ENCODE results near the gene HPCAL1. TPM values are rescaled to one million over a fixed set of nuclear protein-coding genes. Genes with fewer than 3 reads are reported as not detected.
"Not testable (repeated sequence)": the region's sequence is repeated elsewhere in the genome, so short reads cannot be mapped to it uniquely, and the experiment has no call there.

HPCAL1 gene
- total RNA-seq, 2 donors from 2014 or later: 27.2 to 27.4 TPM

GRCh38 chr2:10281891-10282290 is 20.8 kb upstream of the HPCAL1 start:
- no peak for ATAC-seq
- DNase-seq: peak; percentile 4
- intact Hi-C loops (cut with DNase I): no loop called here

DNA sequence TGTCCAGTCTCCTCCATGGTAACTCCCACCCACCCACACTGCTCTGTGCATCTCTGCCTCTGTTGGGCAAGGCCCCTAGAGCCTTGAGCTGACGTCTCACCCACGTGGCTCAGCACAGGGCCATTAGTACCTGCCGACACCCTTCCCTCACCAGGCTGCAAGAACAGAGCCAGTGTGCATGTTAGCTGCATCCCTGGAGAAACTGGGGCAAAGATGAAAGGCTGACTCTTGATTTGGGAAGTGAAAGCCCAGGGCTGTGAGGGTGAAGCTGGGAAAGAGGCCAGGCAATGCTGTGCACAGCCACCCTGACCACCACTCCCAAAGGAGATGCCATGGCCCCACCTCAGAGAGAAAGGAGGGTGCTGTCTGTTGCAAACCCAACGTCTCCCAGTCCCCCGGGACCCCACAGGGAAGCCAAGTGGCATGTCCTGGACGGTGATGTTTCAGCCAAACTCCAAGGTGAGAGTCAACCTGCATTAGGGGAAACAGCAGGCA is 20.0 kb upstream of the HPCAL1 start:
- ATAC-seq: no peak
- peak; percentile 21 for DNase-seq
- intact Hi-C loops (cut with DNase I): no loop called here

DNA sequence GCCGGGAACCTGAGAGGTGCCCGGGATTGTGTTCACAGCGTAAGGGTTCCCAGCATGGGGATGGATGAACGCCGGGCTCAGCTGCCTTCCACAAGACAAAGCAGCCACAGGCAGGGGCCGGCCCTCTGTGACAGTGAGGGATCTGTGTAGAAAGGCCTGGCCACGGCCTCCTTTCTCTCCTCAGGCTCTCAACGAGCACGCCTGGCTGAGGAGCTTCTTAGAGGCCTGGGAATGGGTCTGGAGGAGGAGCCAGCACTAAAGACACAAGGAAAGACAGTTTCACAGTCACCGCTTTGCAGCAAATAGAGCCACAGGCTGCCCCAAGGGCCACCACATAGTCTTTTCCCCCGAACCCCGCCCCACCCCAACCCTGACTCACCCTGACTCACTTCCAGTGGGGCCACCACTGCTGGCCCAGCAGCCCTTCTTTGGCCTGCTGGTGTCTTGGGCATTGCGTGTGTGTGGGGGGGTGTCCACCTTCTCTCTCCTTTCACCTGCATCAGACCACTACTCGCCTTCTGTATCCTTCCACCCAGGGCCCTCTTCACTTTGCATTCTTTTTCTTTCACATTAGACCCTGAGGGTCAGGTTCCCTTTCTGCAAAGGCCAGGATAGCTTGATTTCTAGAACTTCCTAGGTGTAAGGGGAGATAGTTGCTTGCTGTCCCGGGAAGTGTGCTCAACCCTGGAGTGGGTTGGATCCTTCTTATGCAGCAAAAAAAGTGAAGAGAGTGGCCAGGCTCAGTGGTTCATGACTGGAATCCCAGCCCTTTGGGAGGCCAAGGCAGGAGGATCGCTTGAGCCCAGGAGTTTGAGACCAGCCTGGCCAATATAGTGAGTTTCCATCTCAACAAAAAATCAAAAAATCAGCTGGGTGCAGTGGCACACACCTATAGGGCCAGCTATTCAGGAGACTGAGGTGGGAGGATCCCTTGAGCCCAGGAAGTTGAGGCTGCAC is 19.3 kb upstream of the HPCAL1 start:
- intact Hi-C loops (cut with DNase I): no loop called here
- DNase-seq (no peak), ATAC-seq (peak in 1 of 2 donors; percentile 19)

DNA sequence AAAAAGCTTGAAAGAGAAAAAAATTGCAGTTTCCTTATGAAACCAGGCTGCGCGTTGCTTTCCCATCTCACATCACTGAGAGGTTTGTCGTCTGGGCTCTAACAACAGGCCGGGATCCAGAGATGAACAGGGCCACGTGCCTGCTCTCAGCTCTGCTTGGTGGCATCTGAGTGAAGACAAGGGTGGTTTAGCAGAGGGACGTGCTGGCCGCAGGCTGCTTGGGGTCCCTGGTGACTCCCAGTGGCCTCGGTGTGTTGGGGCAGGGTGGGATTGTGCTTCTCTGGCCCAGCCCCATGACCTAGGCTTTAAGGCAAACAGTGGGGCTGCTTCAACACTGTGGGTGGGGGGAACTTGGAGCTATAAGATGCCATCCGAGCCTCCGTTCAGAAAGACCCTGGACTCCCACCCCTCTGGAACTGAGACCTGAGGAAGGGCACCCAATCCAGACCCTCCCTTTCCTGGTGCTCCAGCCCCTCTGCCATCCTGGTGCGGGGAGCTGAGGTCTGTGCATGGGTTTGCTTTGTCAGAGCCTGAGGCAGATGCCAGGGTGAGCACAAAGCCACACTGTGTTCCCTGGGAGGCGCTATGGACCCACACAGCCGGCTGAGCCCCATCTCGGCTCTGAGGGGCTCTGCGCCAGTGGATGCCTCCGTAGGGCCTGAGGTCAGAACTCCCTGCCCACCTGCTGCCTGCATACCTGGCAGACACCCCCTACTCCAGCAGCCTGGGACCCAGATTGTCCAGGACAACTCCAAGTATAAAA is 18.4 kb upstream of the HPCAL1 start:
- ATAC-seq (no peak), DNase-seq (no peak)
- intact Hi-C loops (cut with DNase I): no loop called here

GRCh38 chr2:10285191-10285555 is 17.5 kb upstream of the HPCAL1 start:
- intact Hi-C loops (cut with DNase I): no loop called here
- ATAC-seq: peak in 1 of 2 donors; percentile 11
- no peak for DNase-seq

GRCh38 chr2:10285556-10286198 is 17.0 kb upstream of the HPCAL1 start:
- ATAC-seq: peak; percentile 91 to 93
- peak; percentile 79 for DNase-seq
- intact Hi-C loops (cut with DNase I): no loop called here

GRCh38 chr2:10286216-10287037 is 16.3 kb upstream of the HPCAL1 start:
- DNase-seq (no peak), ATAC-seq (peak; percentile 9 to 36)
- intact Hi-C loops (cut with DNase I): no loop called here

- intact Hi-C loops (cut with DNase I): no loop called here
- DNase-seq: no peak
- ATAC-seq: no peak
Observed at GRCh38 chr2:10287761-10288160, 14.9 kb upstream of the HPCAL1 start.

DNA sequence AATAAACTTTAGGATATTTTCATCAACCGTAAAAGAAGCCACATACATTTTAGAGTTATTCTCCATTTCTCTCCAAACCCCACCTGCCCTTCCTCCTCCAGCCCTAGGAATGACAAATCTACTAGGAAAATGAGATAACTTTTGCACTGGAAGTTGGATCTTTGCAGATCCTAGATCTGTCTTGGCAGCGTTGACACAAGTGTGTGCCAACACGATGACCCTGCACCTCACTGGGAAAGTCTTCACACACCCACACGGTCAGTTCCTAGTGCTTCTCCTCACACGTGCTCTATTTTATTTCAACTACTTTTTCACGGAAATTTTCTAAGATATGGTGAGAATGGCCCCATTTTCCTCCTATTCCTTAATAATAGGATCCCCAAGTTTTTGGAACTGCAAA is 14.1 kb upstream of the HPCAL1 start:
- no peak for ATAC-seq
- no peak for DNase-seq
- intact Hi-C loops (cut with DNase I): no loop called here

DNA sequence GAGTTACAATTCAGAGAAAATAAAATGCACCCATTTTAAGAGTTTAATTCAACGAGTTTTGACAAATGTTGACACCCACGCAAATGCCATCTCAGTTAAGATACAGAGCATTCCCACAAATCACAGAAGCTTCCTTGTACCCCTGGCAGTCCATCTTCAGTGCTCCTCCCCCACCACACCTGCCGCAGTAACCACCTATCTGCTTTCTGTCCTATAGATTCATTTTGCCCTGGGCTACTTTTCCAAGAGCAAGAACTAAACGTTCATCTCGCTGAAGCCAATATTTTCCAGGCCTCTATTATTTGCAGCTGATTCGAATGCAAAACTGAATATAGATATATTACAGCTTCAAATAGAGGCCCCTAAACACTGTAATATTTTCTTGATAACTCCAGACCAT is 13.4 kb upstream of the HPCAL1 start:
- intact Hi-C loops (cut with DNase I): no loop called here
- ATAC-seq (no peak), DNase-seq (no peak)

- ATAC-seq (no peak), DNase-seq (no peak)
- intact Hi-C loops (cut with DNase I): no loop called here
Observed at GRCh38 chr2:10289891-10290290, 12.8 kb upstream of the HPCAL1 start.

- ATAC-seq; DNase-seq; intact Hi-C loops (cut with DNase I): not testable (repeated sequence)
Observed at GRCh38 chr2:10291376-10291775, 11.3 kb upstream of the HPCAL1 start.

GRCh38 chr2:10292033-10292432 is 10.7 kb upstream of the HPCAL1 start:
- ATAC-seq: no peak
- no peak for DNase-seq
- intact Hi-C loops (cut with DNase I): no loop called here

GRCh38 chr2:10293603-10294002 is 9.1 kb upstream of the HPCAL1 start:
- ATAC-seq: no peak
- intact Hi-C loops (cut with DNase I): no loop called here
- DNase-seq: no peak

DNA sequence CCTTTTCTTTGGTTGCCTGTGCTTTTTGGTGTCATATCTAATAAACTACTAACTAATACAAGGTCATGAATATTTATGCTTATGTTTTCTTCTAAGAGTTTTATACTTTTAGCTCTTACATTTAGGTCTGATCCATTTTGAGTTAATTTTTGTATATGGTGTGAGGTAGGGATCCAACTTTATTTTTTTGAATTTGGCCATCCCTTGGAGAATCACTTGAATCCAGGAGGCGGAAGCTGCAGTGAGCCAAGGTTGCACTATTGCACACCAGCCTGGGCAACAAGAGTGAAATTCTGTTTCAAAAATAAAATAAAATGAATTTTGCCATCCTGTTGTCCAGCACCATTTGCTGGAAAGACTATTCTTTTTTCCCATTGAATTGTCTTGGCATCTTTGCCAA is 8.6 kb upstream of the HPCAL1 start:
- ATAC-seq (no peak), DNase-seq (no peak)
- intact Hi-C loops (cut with DNase I): no loop called here

GRCh38 chr2:10295649-10296048 is 7.1 kb upstream of the HPCAL1 start:
- ATAC-seq; intact Hi-C loops (cut with DNase I); DNase-seq: not testable (repeated sequence)

DNA sequence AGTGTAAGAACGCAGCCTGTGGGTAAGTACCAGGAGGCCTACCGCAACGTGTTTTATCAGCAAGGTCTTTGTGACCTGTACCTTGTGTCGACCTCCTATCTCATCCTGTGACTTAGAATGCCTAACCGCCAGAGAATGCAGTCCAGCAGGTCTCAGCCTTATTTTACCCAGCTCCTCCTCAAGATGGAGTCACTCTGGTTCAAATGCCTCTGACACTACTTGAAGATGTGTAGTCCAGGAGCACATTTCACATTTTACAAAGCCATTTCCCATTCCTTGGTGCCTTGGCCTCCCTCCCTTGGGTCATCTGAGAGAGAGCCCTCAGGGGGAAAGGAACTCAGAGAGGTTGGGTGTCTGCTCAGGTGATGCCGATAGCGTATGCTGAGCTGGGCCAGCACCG is 6.6 kb upstream of the HPCAL1 start:
- intact Hi-C loops (cut with DNase I): no loop called here
- no peak for DNase-seq
- no peak for ATAC-seq

DNA sequence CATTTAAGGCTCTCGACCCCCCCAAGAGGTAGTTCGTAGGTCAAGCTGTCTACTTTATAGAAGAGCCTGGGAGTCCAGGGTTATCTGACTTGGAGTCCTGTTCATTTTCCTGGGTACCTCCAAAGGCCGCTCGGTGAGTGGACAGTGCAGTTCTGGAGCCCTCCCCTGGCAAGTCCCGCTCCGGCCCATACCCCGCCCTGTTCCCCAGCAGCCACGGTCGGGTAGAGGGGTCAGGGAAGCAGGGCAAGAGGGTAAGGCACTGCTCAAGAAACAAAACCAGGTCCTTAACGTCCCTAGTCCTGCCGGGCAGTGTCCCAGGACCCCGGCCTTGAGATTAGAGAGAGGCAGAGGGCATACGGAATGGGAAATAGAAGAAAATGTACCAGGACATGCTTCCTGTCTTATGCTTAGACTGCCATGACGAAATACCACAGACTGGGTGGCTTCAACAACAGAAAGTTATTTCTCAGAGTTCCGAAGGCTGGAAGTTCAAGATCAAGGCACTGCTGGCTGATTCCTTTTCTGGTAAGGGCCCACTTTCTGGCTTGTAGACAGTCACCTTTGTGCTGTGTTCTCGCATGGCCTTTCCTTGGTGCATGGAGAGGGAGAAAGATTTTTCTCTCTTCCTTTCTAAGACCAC is 5.4 kb upstream of the HPCAL1 start:
- ATAC-seq (no peak), DNase-seq (no peak)
- intact Hi-C loops (cut with DNase I): no loop called here

All from left cardiac atrium (tissue), 4 donors.